D721Med (cell line): Measurements from ENCODE around the gene CDH13.

Experiments used
- DNase-seq: peaks from one replicate; pipeline ENCODE4 v3.0.0; 2011; ENCODE audit warnings: low spot score; ENCODE audit not compliant: insufficient read length
- FAIRE-seq: peaks from 2 replicates; lab custom pipeline; 2011; peaks lifted over from hg19 to GRCh38; lab: Jason Lieb, UNC
- CTCF ChIP-seq: IDR thresholded peaks from 2 replicates; pipeline ENCODE4 v1.5.1; 2012; ENCODE audit warnings: mild to moderate bottlenecking, control low read depth; ENCODE audit not compliant: insufficient read depth; ENCODE audit errors: missing control alignments

The CDH13 gene

DNA sequence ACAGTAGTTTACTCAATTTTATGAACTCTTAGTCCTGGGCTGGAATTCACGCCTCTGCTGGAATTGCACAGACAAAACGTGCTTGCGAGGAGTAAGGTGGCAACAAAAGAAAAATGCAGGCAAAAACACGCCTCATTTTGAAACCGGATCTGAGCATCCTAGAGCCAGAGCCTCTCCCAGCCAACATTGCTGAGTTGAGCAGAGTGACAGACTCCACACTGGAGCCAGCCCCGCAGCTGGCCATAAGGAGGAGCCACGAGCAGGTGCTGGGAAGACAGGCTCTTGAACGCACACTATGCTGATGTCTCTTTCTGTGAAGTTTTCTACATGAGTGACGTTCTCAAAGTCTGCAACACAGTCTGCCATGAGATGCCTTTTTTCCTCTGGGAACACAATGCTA is 1166.4 kb downstream of the CDH13 start:
- no peak for TF ChIP-seq CTCF
- DNase-seq (no peak), FAIRE-seq (no peak)

- FAIRE-seq (no peak), DNase-seq (no peak)
- TF ChIP-seq CTCF = no peak
Measured at GRCh38 chr16:83794860-83795554, 1168.2 kb downstream of the CDH13 start.

- DNase-seq (no peak), FAIRE-seq (no peak)
- TF ChIP-seq CTCF = no peak
Measured at GRCh38 chr16:83797013-83797412, 1170.2 kb downstream of the CDH13 start.

DNA sequence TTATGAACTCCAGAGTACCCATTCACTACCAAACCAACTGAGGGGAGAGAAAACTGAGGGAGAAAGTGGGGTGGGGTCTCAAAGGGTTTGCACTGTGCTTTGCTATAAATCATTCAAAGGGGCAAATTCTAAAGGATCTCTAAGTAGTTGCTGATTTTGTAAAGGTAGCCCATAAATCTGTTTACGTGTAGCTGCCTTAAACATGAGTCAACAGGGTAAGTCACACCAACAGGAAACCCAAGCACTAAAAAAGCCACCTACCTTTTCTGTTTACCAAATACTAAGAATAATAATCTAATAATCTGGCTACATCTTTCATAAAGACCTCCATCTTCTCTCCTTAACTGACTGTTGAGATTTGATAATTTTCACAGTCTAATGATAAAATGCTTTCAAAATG is 1172.6 kb downstream of the CDH13 start:
- no peak for TF ChIP-seq CTCF
- FAIRE-seq (no peak), DNase-seq (no peak)

- FAIRE-seq = no peak
- DNase-seq = no peak
- no peak for TF ChIP-seq CTCF
Measured at GRCh38 chr16:83802135-83802534, 1175.4 kb downstream of the CDH13 start.

- DNase-seq (no peak), FAIRE-seq (no peak)
- no peak for TF ChIP-seq CTCF
Measured at GRCh38 chr16:83802554-83803205, 1175.9 kb downstream of the CDH13 start.

DNA sequence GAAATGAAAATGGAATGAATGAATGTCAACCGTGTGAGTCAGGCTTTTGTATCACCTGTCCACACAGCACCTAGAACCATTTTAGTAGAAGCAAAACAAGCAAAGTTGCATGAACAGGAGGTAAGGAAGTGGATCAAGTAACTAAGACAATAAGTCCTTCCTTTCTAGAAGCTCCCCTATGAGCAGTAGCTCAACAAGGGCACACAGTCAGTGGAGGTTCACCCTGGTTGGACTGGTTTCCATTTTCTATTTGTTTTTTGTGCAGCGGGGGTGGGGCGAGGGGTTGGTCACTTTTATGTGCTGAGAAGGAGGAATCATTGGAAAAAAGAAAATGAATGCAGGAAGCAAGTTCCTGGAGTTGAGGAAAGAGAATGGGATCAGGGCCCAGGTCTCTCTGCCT is 1177.0 kb downstream of the CDH13 start:
- TF ChIP-seq CTCF = no peak
- FAIRE-seq (no peak), DNase-seq (no peak)
